ENCODE results near the gene MYH7. TPM values are rescaled to one million over a fixed set of nuclear protein-coding genes. Genes with fewer than 3 reads are reported as not detected.

The MYH7 gene
- total RNA-seq (not detected), total RNA-seq (0 to 0.13 (median 0) reads per million in 29 experiments)
- total RNA-seq (2013): 0.22 TPM

DNA sequence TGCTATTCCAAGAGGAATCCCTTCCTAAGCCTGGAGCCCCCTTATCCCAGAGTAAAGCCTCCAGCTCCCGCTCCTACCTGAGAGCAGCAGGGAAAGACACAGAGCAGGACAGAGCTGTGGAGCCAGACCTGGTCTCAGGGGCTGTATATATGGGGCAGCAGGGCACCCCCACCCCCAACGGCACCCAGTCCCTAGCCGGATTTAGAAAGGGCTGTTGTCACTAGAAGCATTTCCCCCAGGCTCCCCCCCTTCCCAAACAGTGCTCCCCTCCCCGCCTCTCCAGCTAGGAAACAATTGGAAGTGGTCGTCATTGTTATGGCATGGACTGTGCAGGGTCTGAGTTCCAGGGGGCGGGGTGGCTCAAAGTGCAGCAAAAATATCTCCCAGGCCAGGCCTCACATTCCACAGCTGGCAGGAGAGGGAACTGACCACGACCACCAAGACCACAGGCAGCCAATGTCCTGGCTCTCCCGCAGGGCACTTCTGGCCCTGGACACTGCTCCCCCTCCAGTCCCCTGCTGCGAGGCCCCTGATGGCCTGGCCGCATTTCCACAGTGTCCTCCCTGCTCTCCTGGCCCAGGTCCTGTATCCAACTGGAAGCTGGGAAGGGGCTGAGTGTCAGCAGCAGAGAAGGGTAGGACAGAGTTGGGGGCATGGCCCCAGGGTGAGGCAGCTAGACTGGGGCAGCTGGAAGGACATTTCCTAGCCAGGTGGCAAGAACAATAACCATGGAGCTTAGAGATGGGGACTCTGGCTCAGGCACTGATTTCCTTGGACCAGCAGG, at the start of gene MYH7:
Gene MYH7, minus strand, starts transcription at position 118 of the 784 bp plus-strand sequence. CDS start 1,928 bp downstream, outside the sequence.
- no peaks in the 10 kb centered on the region for H3K4me1 ChIP-seq (ENCODE audit: control insufficient read depth in 1 of 2, extremely low read depth in 1 of 2, insufficient read depth in 2 of 2, low read length in 2 of 2)
- Mint-ChIP-seq H3K9me3 (no peaks in the 10 kb centered on the region), H3K27me3 (peaks cover 6 to 12% of the 10 kb centered on the region in 2 donors), H3K36me3 (no peaks in the 10 kb centered on the region), H3K4me1 (no peaks in the 10 kb centered on the region), H3K4me3 (no peak within 1 kb of the TSS), H3K27ac (no peak within 1 kb of the TSS)
- no peak within 1 kb of the TSS for H3K27ac ChIP-seq (ENCODE audit: low read length)
- 82% methylated on average over 4 of the region's 10 CpGs for WGBS (ENCODE audit: insufficient coverage)
- H3K9me3 ChIP-seq: no peaks in the 10 kb centered on the region
- H3K4me3 ChIP-seq (ENCODE audit: control insufficient read depth in 1 of 2, extremely low read depth in 1 of 2, low read length in 1 of 2): no peak within 1 kb of the TSS
- DNase-seq (peak in 1 of 35 experiments; percentile 19), ATAC-seq (replicated peaks in 1 of 4) (no peak)
- peaks cover 0 to 8% of the 10 kb centered on the region in 2 experiments for H3K27me3 ChIP-seq (replicated peaks in 1 of 2; ENCODE audit: control insufficient read depth in 2 of 2, extremely low read depth in 1 of 2, insufficient read depth in 2 of 2, low read length in 1 of 2)
- H3K36me3 ChIP-seq (ENCODE audit: control insufficient read depth in 2 of 2, extremely low read depth in 1 of 2, insufficient read depth in 1 of 2, low read length in 1 of 2): no peaks in the 10 kb centered on the region
- CTCF ChIA-PET: no interaction called here
- POLR2A ChIA-PET: no interaction called here

GRCh38 chr14:23483236-23483854, 47.9 kb upstream of the MYH7 start:
- H3K9me3 ChIP-seq: no peaks in the 10 kb centered on the region
- DNase-seq (peak in 1 of 35 experiments; percentile 9), ATAC-seq (replicated peaks in 1 of 4) (peak in 1 of 4 experiments; percentile 38)
- no peak overlapping the region for H3K4me3 Mint-ChIP-seq
- H3K27ac ChIP-seq (ENCODE audit: low read length): no peak overlapping the region
- H3K4me1 Mint-ChIP-seq: peaks cover 1 to 3% (median 1%) of the 10 kb centered on the region in 3 donors
- H3K9me3 Mint-ChIP-seq: no peaks in the 10 kb centered on the region
- no peaks in the 10 kb centered on the region for H3K27me3 ChIP-seq (replicated peaks in 1 of 2; ENCODE audit: control insufficient read depth in 2 of 2, extremely low read depth in 1 of 2, insufficient read depth in 2 of 2, low read length in 1 of 2)
- H3K27ac Mint-ChIP-seq: no peak overlapping the region
- peaks cover 38% of the 10 kb centered on the region for H3K36me3 Mint-ChIP-seq
- no peak overlapping the region for H3K4me3 ChIP-seq (ENCODE audit: control insufficient read depth in 1 of 2, extremely low read depth in 1 of 2, low read length in 1 of 2)
- ChIA-PET CTCF (interaction anchor here in 1 of 2 donors (1.0 kb wide), 1 partner anchor 76 kb away, joined by 3 read pairs; no protein-coding TSS in a partner anchor), POLR2A (no interaction called here)
- no peaks in the 10 kb centered on the region for H3K27me3 Mint-ChIP-seq
- WGBS (ENCODE audit: insufficient coverage): 72% methylated on average over 8 of the region's 9 CpGs
- no peaks in the 10 kb centered on the region for H3K4me1 ChIP-seq (ENCODE audit: control insufficient read depth in 1 of 2, extremely low read depth in 1 of 2, insufficient read depth in 2 of 2, low read length in 2 of 2)
- peaks cover 0 to 34% of the 10 kb centered on the region in 2 donors for H3K36me3 ChIP-seq (ENCODE audit: control insufficient read depth in 2 of 2, extremely low read depth in 1 of 2, insufficient read depth in 1 of 2, low read length in 1 of 2)

GRCh38 chr14:23482823-23483148, 47.3 kb upstream of the MYH7 start:
- H3K36me3 ChIP-seq (ENCODE audit: control insufficient read depth in 2 of 2, extremely low read depth in 1 of 2, insufficient read depth in 1 of 2, low read length in 1 of 2): peaks cover 0 to 38% of the 10 kb centered on the region in 2 donors
- H3K27me3 ChIP-seq (replicated peaks in 1 of 2; ENCODE audit: control insufficient read depth in 2 of 2, extremely low read depth in 1 of 2, insufficient read depth in 2 of 2, low read length in 1 of 2): no peaks in the 10 kb centered on the region
- H3K4me3 ChIP-seq (ENCODE audit: control insufficient read depth in 1 of 2, extremely low read depth in 1 of 2, low read length in 1 of 2): no peak overlapping the region
- ChIA-PET CTCF (interaction anchor here in 1 of 2 donors (9.1 kb wide), 1 partner anchor 77 kb away, joined by 107 read pairs; the partner anchor contains the start of gene THTPA), POLR2A (no interaction called here)
- H3K9me3 Mint-ChIP-seq: no peaks in the 10 kb centered on the region
- peaks cover 36% of the 10 kb centered on the region for H3K36me3 Mint-ChIP-seq
- H3K4me3 Mint-ChIP-seq: no peak overlapping the region
- no peak overlapping the region for H3K27ac Mint-ChIP-seq
- H3K27ac ChIP-seq (ENCODE audit: low read length): no peak overlapping the region
- peaks cover 4 to 8% (median 6%) of the 10 kb centered on the region in 3 donors for H3K4me1 Mint-ChIP-seq
- no peaks in the 10 kb centered on the region for H3K9me3 ChIP-seq
- ATAC-seq (replicated peaks in 1 of 4) (no peak), DNase-seq (no peak)
- H3K27me3 Mint-ChIP-seq: no peaks in the 10 kb centered on the region
- no peaks in the 10 kb centered on the region for H3K4me1 ChIP-seq (ENCODE audit: control insufficient read depth in 1 of 2, extremely low read depth in 1 of 2, insufficient read depth in 2 of 2, low read length in 2 of 2)

- H3K4me1 ChIP-seq (ENCODE audit: control insufficient read depth in 1 of 2, extremely low read depth in 1 of 2, insufficient read depth in 2 of 2, low read length in 2 of 2): no peaks in the 10 kb centered on the region
- H3K4me3 ChIP-seq (ENCODE audit: control insufficient read depth in 1 of 2, extremely low read depth in 1 of 2, low read length in 1 of 2): no peak overlapping the region
- peaks cover 1 to 44% of the 10 kb centered on the region in 2 donors for H3K36me3 ChIP-seq (ENCODE audit: control insufficient read depth in 2 of 2, extremely low read depth in 1 of 2, insufficient read depth in 1 of 2, low read length in 1 of 2)
- Mint-ChIP-seq H3K27ac (no peak overlapping the region), H3K4me3 (no peak overlapping the region), H3K27me3 (no peaks in the 10 kb centered on the region), H3K9me3 (no peaks in the 10 kb centered on the region), H3K4me1 (peaks cover 7 to 14% (median 7%) of the 10 kb centered on the region in 3 donors), H3K36me3 (peaks cover 42% of the 10 kb centered on the region)
- ChIA-PET POLR2A (no interaction called here), CTCF (interaction anchor here in 1 of 2 donors (9.1 kb wide), 1 partner anchor 78 kb away, joined by 107 read pairs; the partner anchor contains the start of gene THTPA)
- H3K9me3 ChIP-seq: no peaks in the 10 kb centered on the region
- DNase-seq (no peak), ATAC-seq (replicated peaks in 1 of 4) (no peak)
- WGBS (ENCODE audit: insufficient coverage): 80% methylated on average over 1 of the region's 7 CpGs
- no peaks in the 10 kb centered on the region for H3K27me3 ChIP-seq (replicated peaks in 1 of 2; ENCODE audit: control insufficient read depth in 2 of 2, extremely low read depth in 1 of 2, insufficient read depth in 2 of 2, low read length in 1 of 2)
- H3K27ac ChIP-seq (ENCODE audit: low read length): no peak overlapping the region
Observed at GRCh38 chr14:23481979-23482822, 46.7 kb upstream of the MYH7 start.

- peaks cover 41% of the 10 kb centered on the region for H3K36me3 Mint-ChIP-seq
- 100% methylated on average over 1 of the region's 3 CpGs for WGBS (ENCODE audit: insufficient coverage)
- no peak overlapping the region for H3K4me3 ChIP-seq (ENCODE audit: control insufficient read depth in 1 of 2, extremely low read depth in 1 of 2, low read length in 1 of 2)
- ChIA-PET POLR2A (no interaction called here), CTCF (interaction anchor here (0.6 to 9.1 kb wide), 2 partner anchors 57 to 78 kb away, joined by 10 to 107 read pairs; partner anchors contain the start of gene THTPA (in 1 of the 2))
- ATAC-seq (replicated peaks in 1 of 4): no peak
- no peaks in the 10 kb centered on the region for H3K9me3 ChIP-seq
- no peak for DNase-seq
- H3K27ac ChIP-seq (ENCODE audit: low read length): no peak overlapping the region
- H3K4me1 Mint-ChIP-seq: peaks cover 7 to 18% (median 8%) of the 10 kb centered on the region in 3 donors
- no peaks in the 10 kb centered on the region for H3K9me3 Mint-ChIP-seq
- H3K36me3 ChIP-seq (ENCODE audit: control insufficient read depth in 2 of 2, extremely low read depth in 1 of 2, insufficient read depth in 1 of 2, low read length in 1 of 2): peaks cover 7 to 45% of the 10 kb centered on the region in 2 donors
- H3K27ac Mint-ChIP-seq: no peak overlapping the region
- no peaks in the 10 kb centered on the region for H3K27me3 Mint-ChIP-seq
- no peaks in the 10 kb centered on the region for H3K4me1 ChIP-seq (ENCODE audit: control insufficient read depth in 1 of 2, extremely low read depth in 1 of 2, insufficient read depth in 2 of 2, low read length in 2 of 2)
- no peak overlapping the region for H3K4me3 Mint-ChIP-seq
- no peaks in the 10 kb centered on the region for H3K27me3 ChIP-seq (replicated peaks in 1 of 2; ENCODE audit: control insufficient read depth in 2 of 2, extremely low read depth in 1 of 2, insufficient read depth in 2 of 2, low read length in 1 of 2)
Observed at GRCh38 chr14:23481362-23481970, 46.0 kb upstream of the MYH7 start.

Data from T-cell (primary cell).